A673 (cell line): Measurements from ENCODE around the gene LRRFIP1. TPM values are rescaled to one million over a fixed set of nuclear protein-coding genes. Genes with fewer than 3 reads are reported as not detected.

ENCODE experiments used
- BruUV-seq: library from RNA; stranded (reverse); fragments of 400-500 nt; replicated peaks from 2 replicates; lab custom pipeline; 2021; lab: Mats Ljungman, UMichigan
- CTCF ChIA-PET: fragments of 300-600 bp; sonication (Branson Sonifier 250); formaldehyde crosslinking; loops from one replicate; lab custom pipeline; 2022; ENCODE audit warnings: antibody characterized with exemption; lab: Charles Lee
- POLR2A ChIA-PET: fragments of 300-600 bp; sonication (Branson Sonifier 250); formaldehyde crosslinking; loops from one replicate; lab custom pipeline; 2022; ENCODE audit warnings: antibody characterized with exemption; ENCODE audit not compliant: low non-redundant PET; lab: Charles Lee
- DNase-seq: peaks from one replicate; pipeline ENCODE4 v3.0.0-alpha.2; 2015; ENCODE audit warnings: low spot score
- H3K27ac ChIP-seq: fragments of 200-600 bp; sonication (generic); 2 replicates; pipeline ENCODE4 v1.5.1; 2016; ENCODE audit warnings: mixed run types, low read depth, mild to moderate bottlenecking, mixed read lengths, antibody characterized with exemption, low read length; ENCODE audit not compliant: poor library complexity, severe bottlenecking
- H3K27me3 ChIP-seq: fragments of 200-600 bp; sonication (generic); replicated peaks from 2 replicates; pipeline ENCODE4 v1.6.1; 2017; ENCODE audit warnings: mixed run types, low read depth, mild to moderate bottlenecking, mixed read lengths, antibody characterized with exemption, low read length; ENCODE audit not compliant: insufficient read depth, poor library complexity
- H3K36me3 ChIP-seq: fragments of 200-600 bp; sonication (generic); 2 replicates; pipeline ENCODE4 v1.6.1; 2016; ENCODE audit warnings: mixed run types, mild to moderate bottlenecking, mixed read lengths, antibody characterized with exemption, low read length; ENCODE audit not compliant: insufficient read depth, poor library complexity, severe bottlenecking
- H3K4me1 ChIP-seq: fragments of 200-600 bp; sonication (generic); 2 replicates; pipeline ENCODE4 v1.6.1; 2017; ENCODE audit warnings: mixed run types, mild to moderate bottlenecking, mixed read lengths, antibody characterized with exemption, low read length; ENCODE audit not compliant: insufficient read depth, poor library complexity, severe bottlenecking
- H3K4me3 ChIP-seq: fragments of 200-600 bp; sonication (generic); 2 replicates; pipeline ENCODE4 v1.5.1; 2016; ENCODE audit warnings: low read depth, mixed run types, mild to moderate bottlenecking, mixed read lengths, low read length; ENCODE audit not compliant: poor library complexity, severe bottlenecking
- H3K9me3 ChIP-seq: fragments of 200-600 bp; sonication (generic); 2 replicates; pipeline ENCODE4 v1.6.1; 2016; ENCODE audit warnings: mixed run types, low read depth, mild to moderate bottlenecking, mixed read lengths, antibody characterized with exemption, low read length; ENCODE audit not compliant: poor library complexity, severe bottlenecking
- CTCF ChIP-seq: fragments of 300-800, 200-600 bp; sonication (generic); conservative IDR thresholded peaks from 2 replicates; pipeline ENCODE4 v1.5.1; 2017; ENCODE audit warnings: low read depth, mild to moderate bottlenecking, antibody characterized with exemption, low read length, moderate library complexity, mixed read lengths
- EZH2 ChIP-seq: fragments of 200-600 bp; sonication (generic); IDR thresholded peaks from 2 replicates; pipeline ENCODE4 v1.6.1; 2017; ENCODE audit warnings: borderline replicate concordance, low read depth, mild to moderate bottlenecking, mixed read lengths, antibody characterized with exemption, low read length; ENCODE audit not compliant: poor library complexity, severe bottlenecking
- intact Hi-C: fragments of 100-400 bp; cut with micrococcal nuclease; formaldehyde crosslinking; loops from one replicate; pipeline ENCODE4 v1.10.0; 2022; ENCODE audit not compliant: unreplicated experiment
- total RNA-seq: library from RNA; stranded (reverse); gene quantifications from 2 replicates; pipeline ENCODE4 v1.2.3, GENCODE V29; 2021

Gene LRRFIP1
- total RNA-seq, 1 experiment from 2014 or later = 69.3 TPM

DNA sequence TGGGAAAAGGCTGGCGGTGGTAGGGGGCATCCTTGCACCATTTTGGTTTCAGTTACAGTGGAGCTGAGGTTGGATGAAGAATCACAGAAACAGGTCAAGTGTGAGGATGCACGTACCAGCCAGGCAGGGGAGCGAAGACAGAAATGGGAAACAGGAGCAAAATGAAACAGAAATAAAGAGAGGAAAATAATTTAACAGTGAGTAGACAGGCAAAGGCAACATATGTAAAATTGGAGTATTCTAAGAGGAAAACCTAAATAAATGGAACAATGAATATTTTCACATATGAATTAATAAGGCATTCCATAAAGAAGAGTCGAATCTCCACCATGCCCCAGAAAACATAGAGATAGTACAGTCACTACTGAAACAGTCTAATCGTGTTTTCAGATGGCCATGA, 29.7 kb downstream of the LRRFIP1 start:
- intact Hi-C loops = no loop called here
- Histone ChIP-seq H3K9me3 (peaks cover 8% of the 10 kb centered on the region), H3K27ac (no peak overlapping the region), H3K36me3 (no peaks in the 10 kb centered on the region), H3K4me3 (no peak overlapping the region), H3K4me1 (peaks cover 2% of the 10 kb centered on the region), H3K27me3 (no peaks in the 10 kb centered on the region)
- no peak for TF ChIP-seq EZH2
- no peak for TF ChIP-seq CTCF
- CTCF ChIA-PET = no interaction called here
- POLR2A ChIA-PET = no interaction called here
- no TSS peak for BruUV-seq
- no peak for DNase-seq

DNA sequence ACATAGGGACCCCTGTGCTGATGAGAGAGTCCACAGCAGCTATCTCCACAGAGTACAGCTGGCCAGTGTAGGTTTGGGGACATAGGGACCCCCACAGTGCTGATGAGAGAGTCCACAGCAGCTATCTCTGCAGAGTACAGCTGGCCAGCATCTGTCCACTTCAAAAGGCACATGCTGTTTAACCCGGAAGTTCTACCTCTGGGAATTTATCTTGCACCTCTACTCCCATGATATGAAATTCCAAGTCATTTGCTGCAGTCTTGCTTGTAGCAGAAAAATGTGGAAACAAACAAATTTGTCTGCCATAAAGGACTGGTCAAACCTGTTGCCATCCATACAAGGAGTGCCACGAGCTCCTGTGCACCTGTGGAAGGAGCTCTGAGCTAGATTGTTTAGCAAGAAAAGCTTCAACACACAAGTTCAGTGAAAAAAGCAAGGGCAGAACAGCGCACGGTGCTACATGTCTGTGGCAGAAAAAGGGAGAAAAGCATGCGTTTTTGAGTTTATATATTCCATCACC, 33.1 kb downstream of the LRRFIP1 start:
- no peak for TF ChIP-seq EZH2
- TF ChIP-seq CTCF = no peak
- H3K27me3 ChIP-seq = no peaks in the 10 kb centered on the region
- ChIA-PET POLR2A (no interaction called here), CTCF (no interaction called here)
- intact Hi-C loops = no loop called here
- peaks cover 18% of the 10 kb centered on the region for H3K4me1 ChIP-seq
- no peak overlapping the region for H3K4me3 ChIP-seq
- no TSS peak for BruUV-seq
- H3K9me3 ChIP-seq = peaks cover 8% of the 10 kb centered on the region
- H3K27ac ChIP-seq = no peak overlapping the region
- no peaks in the 10 kb centered on the region for H3K36me3 ChIP-seq
- DNase-seq = no peak

GRCh38 chr2:237661270-237661669, 33.9 kb downstream of the LRRFIP1 start:
- Histone ChIP-seq H3K27me3 (no peaks in the 10 kb centered on the region), H3K36me3 (no peaks in the 10 kb centered on the region), H3K9me3 (peaks cover 8% of the 10 kb centered on the region), H3K27ac (no peak overlapping the region), H3K4me3 (no peak overlapping the region), H3K4me1 (peaks cover 18% of the 10 kb centered on the region)
- CTCF ChIA-PET = no interaction called here
- no peak for DNase-seq
- POLR2A ChIA-PET = no interaction called here
- TF ChIP-seq EZH2 (no peak), CTCF (no peak)
- BruUV-seq = no TSS peak
- intact Hi-C loops = no loop called here
